Left colon (tissue), 2 donors: ENCODE measurements around the gene EEFSEC. TPM values are rescaled to one million over a fixed set of nuclear protein-coding genes. Genes with fewer than 3 reads are reported as not detected.

Experiments used
- ATAC-seq: fragments of 200-7000 bp; cut with Tn5 transposase; one replicate; pipeline ENCODE4 v1.9.1; 2020; ENCODE audit warnings: mild to moderate bottlenecking, moderate library complexity
- DNase-seq, 2 donors: peaks; one replicate each; pipeline ENCODE4 v3.0.0-alpha.2; 2020
- intact Hi-C, 2 donors: fragments of 100-400 bp; cut with DNase I in 1 of 2; cut with micrococcal nuclease in 1 of 2; formaldehyde crosslinking; loops; one replicate each; pipeline versions ENCODE4 v1.11.2 to v1.14.0; 2022; cut with DNase I, micrococcal nuclease
- total RNA-seq, 2 donors: library from RNA; stranded (reverse); fragmentation: NEBNext Ultra II Directional; extraction: Animal tissue kit (Norgen Biotek cat#: 25700); gene quantifications; one replicate each; pipeline ENCODE4 v1.2.1, GENCODE V29; 2021
- donor health status: DM: no; HTN: no; CAD: no.
- donor health status: DM: yes; HTN: yes; CAD: no.

Gene EEFSEC
- total RNA-seq, 2 donors from 2014 or later: 7.3 to 10.5 TPM

- no peak for DNase-seq
- intact Hi-C loops: no loop called here
Observed at GRCh38 chr3:128334086-128334645, 180.9 kb downstream of the EEFSEC start.

GRCh38 chr3:128334766-128335165 lies 181.5 kb downstream of the EEFSEC start:
- no peak for ATAC-seq

More at GRCh38 chr3:128334086-128334645, 180.9 kb downstream of the EEFSEC start:
- ATAC-seq: no peak

GRCh38 chr3:128335621-128336296 lies 182.5 kb downstream of the EEFSEC start:
- DNase-seq (no peak), ATAC-seq (no peak)
- intact Hi-C loops: no loop called here

More at GRCh38 chr3:128334766-128335165, 181.5 kb downstream of the EEFSEC start:
- intact Hi-C loops: no loop called here
- DNase-seq: no peak

GRCh38 chr3:128336337-128337156 lies 183.3 kb downstream of the EEFSEC start:
- DNase-seq (no peak), ATAC-seq (no peak)
- intact Hi-C loops: no loop called here

- intact Hi-C loops: no loop called here
- no peak for DNase-seq
- ATAC-seq: no peak
Observed at GRCh38 chr3:128337305-128337704, 184.0 kb downstream of the EEFSEC start.

- intact Hi-C loops: no loop called here
- no peak for ATAC-seq
- no peak for DNase-seq
Observed at GRCh38 chr3:128338536-128339330, 185.5 kb downstream of the EEFSEC start.

GRCh38 chr3:128339491-128340012 lies 186.3 kb downstream of the EEFSEC start:
- ATAC-seq: no peak
- intact Hi-C loops: no loop called here
- DNase-seq: no peak

- DNase-seq: no peak
- no peak for ATAC-seq
- intact Hi-C loops: no loop called here
Observed at GRCh38 chr3:128340198-128340903, 187.1 kb downstream of the EEFSEC start.

GRCh38 chr3:128340904-128341555 lies 187.7 kb downstream of the EEFSEC start:
- no peak for DNase-seq
- intact Hi-C loops: no loop called here
- ATAC-seq: no peak

GRCh38 chr3:128341659-128342395 lies 188.5 kb downstream of the EEFSEC start:
- DNase-seq (no peak), ATAC-seq (no peak)
- intact Hi-C loops: no loop called here

GRCh38 chr3:128342701-128343180 lies 189.5 kb downstream of the EEFSEC start:
- no peak for DNase-seq
- no peak for ATAC-seq
- intact Hi-C loops: no loop called here

GRCh38 chr3:128343287-128344051 lies 190.2 kb downstream of the EEFSEC start:
- ATAC-seq (peak; percentile 96), DNase-seq (peak; percentile 20 to 40)
- intact Hi-C loops: no loop called here

- DNase-seq (no peak), ATAC-seq (peak; percentile 34)
- intact Hi-C loops: no loop called here
Observed at GRCh38 chr3:128344052-128344735, 190.9 kb downstream of the EEFSEC start.

GRCh38 chr3:128345196-128345595 lies 191.9 kb downstream of the EEFSEC start:
- intact Hi-C loops: no loop called here
- no peak for ATAC-seq

GRCh38 chr3:128346562-128346961 lies 193.3 kb downstream of the EEFSEC start:
- ATAC-seq (no peak), DNase-seq (no peak)
- intact Hi-C loops: no loop called here

More at GRCh38 chr3:128345196-128345595, 191.9 kb downstream of the EEFSEC start:
- no peak for DNase-seq

GRCh38 chr3:128347282-128347681 lies 194.0 kb downstream of the EEFSEC start:
- ATAC-seq (no peak), DNase-seq (no peak)
- intact Hi-C loops: no loop called here
